Measurements from ENCODE around the gene DPH3.
"Not testable (repeated sequence)": the region's sequence is repeated elsewhere in the genome, so short reads cannot be mapped to it uniquely, and the experiment has no call there.

The DPH3 gene

DNA sequence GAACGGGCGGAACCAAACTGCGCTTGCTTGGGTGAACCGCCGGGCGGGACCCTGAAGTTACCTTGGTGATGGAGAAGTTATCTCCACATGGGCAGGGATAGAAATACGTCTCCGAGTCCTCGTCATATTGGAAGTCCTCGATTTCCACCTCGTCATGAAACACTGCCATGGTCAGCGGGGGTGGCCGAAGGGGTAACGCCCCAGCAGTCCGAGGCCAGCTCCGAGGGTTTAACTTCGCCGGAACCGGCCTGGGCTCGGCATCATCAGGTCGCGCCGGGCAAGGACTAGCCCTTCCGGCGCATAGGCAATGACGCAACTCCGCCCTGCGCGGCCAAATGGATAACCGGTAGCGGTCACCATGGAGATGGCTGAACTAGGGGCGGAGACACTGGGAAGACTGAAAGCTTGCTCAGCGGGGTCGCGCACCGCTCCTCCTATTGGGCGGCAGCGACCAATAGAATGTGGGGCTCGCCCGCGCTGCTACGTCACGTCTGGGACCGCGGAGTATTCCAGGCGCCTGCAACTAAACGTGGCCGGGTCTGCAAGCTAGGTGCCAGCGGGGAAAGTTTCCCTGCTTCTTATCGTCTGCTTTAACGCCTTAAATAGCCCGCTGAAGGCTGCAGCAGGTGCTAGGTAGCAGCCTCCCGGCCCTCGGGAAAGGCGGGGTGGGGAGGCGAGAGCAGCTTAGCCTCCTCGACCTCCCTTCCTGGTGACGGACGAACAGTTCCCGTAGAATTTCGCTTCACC lies at the start of gene DPH3, which contains the start of gene OXNAD1:
Gene DPH3, minus strand, starts transcription at position 236 of the 747 bp plus-strand sequence. Its CDS starts 67 bp downstream, at position 169.
Gene OXNAD1, plus strand, starts transcription at position 505 of the 747 bp plus-strand sequence. CDS start 5,741 bp downstream, outside the sequence.
- peak; percentile 90 to 98 for DNase-seq

DNA sequence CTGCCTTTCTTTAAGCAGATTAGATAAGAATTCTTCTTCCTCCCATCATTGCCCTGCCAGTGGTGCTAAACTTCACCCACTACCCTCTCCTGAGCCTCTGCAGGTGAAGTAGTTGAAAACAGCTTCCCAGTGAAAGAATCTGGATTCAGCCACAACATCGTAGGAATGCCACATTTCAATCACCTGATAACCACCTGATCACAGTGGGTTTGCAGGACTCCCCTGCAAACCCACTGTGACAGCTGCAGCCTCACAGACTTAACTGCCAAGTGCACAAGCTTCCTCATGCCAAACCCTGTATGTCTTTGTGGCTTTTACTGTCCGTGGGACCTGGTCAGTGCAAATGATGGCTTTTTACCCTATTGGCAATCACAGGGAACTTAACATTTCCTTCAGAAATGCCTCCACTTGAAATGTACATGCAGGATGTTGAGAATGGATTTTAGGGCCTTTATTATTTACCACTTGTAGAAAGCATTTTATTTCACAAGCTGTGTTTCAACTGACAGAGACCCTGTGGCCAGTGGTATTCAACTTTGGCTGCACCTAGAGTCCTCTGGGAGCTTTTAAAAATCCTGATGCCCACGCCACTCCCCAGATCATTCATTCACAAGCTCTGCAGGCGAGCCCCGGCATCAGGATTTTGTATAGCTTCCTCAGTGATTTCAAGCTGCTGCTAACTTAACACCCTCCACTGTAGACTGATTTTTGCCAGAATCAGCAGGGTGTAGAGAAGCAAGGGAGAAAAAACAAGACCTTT lies 49.3 kb upstream of the DPH3 start:
- DNase-seq, result no peak

DNA sequence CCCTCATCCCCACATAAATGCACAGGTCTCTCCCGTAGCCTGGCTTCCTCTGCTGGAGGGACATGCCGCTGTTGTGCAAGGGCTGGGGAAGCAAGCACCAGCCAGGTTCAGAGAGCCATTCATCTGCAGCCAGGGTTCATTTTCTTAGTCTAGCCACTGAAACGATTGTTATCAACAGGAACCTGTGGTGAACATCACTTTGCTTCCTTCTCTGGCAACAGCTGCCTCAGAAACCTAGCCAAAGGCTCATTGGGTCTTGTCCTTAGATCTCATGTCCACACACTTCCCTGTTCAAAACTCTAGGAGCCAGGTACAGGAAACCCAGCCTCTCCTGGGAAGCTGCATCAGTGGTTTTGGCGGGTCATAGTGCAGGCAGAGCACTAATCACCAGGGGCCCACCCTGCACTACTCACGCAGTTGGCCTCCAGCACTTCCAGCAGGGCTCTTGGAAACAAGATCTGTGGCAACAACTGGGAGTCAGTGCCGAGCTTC lies 47.3 kb upstream of the DPH3 start:
- DNase-seq, result no peak

DNA sequence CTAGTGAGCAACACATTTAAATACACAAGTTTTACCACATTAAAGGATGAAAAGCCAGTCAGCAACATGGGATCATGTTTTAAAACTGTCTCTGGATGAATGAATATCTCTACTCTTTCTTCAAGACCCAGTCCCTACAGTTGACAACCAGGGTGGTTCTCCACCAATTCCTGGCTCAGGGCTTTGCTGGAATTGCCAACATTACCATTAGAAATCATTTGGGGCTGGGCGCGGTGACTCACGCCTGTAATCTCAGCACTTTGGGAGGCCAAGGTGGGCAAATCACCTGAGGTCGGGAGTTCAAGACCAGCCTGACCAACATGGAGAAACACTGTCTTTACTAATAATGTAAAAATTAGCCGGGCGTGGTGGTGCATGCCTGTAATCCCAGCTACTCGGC lies 45.7 kb upstream of the DPH3 start:
- not testable (repeated sequence) for DNase-seq

DNA sequence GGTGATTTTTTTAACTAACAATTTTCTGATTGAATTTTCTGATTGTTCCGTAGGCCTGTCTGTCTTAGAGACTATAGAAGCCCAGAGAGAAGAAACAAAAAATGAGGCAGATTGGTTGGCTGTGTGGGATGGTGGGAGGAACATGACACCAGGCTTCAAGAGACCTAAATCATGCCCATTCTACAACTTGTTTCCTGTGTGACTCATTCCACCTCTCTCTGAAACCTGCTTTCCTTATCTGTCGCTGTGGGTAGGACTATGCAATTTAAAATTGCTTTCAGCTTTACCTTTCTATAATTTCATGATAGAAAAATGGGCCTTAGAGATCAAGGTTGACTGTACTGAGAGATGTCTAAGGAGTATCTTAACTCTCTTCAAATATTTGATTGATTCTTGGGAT lies 44.8 kb upstream of the DPH3 start:
- no peak for DNase-seq

GRCh38 chr3:16308727-16309126 lies 44.0 kb upstream of the DPH3 start:
- no peak for DNase-seq

DNA sequence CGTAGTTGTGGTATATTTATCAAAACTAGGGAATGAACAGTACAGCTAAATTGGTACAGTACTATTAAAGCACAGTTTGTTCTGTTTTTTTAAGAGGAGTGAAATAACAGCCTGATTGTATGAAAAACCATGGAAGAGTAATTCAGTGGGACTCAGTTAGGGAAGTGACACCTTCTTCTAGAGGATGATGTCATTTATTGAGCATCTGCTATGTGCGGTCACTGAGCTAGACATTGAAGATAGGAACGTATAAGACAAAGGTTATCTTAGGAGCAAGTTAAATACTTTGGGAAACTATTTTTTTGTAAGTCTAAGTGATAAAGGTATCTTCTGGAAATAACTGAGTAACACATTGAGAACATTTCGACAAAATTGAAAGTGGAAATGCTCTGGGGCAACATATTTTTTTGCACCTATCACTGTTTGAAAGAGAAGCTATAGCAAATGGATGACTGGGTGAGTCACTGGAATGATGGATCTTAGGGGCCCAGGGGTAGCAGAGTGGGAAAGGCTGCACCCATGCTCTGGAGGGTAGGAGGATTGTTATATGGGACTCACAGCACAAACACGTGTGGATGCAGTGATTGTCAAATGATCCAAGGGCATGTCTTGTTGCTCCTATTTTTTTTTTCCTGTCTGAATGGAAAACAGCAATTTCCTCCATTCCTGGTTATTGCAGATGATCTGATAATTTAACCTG lies 43.2 kb upstream of the DPH3 start:
- DNase-seq, result no peak

GRCh38 chr3:16305111-16305541 lies 40.4 kb upstream of the DPH3 start:
- DNase-seq, result no peak

GRCh38 chr3:16304061-16305010 lies 39.6 kb upstream of the DPH3 start:
- DNase-seq, result no peak

DNA sequence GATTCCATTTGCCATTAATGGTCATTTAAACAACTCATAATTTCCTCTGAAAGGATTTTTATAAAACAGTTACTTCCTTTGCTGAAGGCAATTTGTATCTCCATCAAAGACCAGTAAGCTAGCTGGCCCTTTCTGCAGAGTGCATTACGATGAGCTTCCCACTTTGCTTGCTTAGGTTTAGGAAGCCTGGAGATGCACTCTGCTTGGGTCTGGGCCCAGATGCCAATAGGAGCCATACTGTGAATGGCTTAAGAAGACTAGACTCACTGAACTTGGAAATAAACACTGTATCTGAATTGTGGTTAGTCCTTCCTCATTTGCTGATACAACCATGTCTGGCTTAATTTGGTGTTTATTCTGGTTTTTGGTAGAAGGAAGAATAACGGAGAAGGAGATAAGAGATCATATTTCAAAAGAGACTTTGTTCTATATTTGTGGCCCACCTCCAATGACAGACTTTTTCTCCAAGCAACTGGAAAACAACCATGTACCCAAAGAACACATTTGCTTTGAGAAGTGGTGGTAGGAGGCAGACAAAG lies 38.4 kb upstream of the DPH3 start:
- DNase-seq, result no peak

DNA sequence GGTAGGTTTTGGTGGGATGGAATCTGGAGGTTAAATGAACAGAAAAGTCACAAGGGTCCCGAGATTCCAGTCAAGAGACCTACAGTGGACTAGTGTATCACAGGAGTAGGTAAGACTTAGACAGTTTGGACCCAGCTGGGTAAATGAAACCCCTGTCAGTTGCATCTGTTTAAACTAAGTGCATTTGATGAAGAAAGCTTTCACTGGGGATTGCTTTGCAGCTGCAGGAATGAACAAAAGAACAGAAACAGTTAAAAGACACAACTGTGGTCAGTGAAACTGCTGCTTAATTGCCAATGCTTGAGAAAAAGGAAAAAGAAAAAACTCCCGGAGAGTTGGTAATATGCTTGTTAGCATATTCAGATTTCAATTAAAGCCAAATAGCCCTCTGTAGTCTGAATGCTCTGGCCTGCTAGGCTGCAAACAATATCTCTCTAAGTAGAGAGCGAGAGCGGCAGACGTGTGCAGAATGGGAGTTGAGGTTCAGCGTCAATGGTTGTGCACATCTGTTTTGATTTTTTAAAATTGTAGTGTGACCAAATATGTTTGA lies 37.4 kb upstream of the DPH3 start:
- no peak for DNase-seq

DNA sequence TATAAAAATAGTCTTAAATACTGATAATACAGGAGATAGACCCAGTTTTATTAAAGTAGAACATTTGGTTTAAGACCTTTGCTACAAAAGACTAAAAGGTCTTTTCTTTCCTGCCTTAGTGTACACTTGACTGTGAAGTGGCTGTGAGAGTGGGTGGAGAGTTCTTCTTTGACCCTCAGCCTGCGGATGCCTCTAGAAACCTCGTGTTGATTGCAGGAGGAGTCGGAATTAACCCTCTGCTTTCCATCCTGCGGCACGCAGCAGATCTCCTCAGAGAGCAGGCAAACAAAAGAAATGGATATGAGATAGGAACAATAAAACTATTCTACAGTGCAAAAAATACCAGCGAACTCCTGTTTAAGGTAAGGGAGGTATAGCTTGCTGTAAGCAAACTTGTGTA lies 36.8 kb upstream of the DPH3 start:
- no peak for DNase-seq

DNA sequence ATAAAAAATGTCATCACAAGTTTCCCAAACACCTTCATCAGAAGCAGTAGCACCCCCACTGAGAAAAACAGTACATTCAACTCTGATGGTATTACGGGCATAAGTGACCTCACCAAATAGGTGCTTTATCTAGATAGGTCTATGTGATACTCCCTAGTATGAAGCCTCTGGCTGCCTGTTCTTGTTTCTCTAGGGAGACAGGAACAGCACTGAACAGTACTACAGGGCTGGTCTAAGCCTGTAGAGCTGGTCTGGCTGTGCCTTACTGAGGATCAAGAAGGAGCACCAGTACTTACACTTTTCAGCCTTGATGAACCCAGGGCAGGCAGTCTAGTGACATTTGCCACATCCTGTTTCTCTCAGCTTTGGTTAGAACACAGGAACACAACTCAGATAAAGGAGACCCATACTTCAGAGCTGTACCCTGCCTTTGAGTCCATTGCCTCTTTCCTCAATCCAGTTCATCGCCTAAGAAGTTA lies 36.2 kb upstream of the DPH3 start:
- DNase-seq, result no peak

DNA sequence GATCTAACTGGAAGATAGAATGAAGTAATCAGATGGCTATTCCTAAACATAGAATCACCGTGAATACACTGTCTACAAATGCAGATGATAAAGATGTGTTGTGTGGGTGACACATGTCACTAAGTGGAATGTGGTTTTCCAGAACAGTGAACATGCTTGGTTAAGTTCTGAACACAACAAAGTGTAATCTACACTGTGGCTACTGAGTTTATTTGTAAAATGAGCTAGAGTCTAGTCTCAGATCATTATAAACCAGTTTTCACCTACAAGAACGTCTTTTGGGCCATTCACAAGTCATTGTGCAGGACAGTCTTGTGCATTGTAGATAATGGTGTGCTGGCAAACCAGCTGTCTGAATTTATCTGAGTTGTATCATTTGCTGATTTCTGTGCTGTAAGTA lies 35.6 kb upstream of the DPH3 start:
- DNase-seq, result no peak

DNA sequence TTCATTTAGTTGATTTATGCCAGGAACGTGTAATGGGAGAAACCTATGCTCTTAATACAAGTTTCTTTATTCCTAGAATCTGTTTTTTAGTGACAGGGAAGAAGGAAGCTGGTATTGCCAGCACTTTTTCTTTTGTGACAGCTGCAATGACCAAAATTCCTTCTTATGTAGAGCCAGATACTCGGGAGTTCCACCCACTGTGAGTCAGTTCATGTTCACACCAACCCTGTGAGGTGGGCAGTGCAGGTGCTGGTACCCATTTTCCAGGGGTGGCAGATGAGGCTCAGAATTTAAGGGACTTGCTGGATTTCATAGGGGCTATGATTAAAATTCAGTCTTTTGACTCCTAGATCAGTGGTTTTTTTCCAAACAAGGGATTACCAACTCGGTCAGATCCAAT lies 35.0 kb upstream of the DPH3 start:
- no peak for DNase-seq

GRCh38 chr3:16298891-16299290 lies 34.1 kb upstream of the DPH3 start:
- no peak for DNase-seq

DNA sequence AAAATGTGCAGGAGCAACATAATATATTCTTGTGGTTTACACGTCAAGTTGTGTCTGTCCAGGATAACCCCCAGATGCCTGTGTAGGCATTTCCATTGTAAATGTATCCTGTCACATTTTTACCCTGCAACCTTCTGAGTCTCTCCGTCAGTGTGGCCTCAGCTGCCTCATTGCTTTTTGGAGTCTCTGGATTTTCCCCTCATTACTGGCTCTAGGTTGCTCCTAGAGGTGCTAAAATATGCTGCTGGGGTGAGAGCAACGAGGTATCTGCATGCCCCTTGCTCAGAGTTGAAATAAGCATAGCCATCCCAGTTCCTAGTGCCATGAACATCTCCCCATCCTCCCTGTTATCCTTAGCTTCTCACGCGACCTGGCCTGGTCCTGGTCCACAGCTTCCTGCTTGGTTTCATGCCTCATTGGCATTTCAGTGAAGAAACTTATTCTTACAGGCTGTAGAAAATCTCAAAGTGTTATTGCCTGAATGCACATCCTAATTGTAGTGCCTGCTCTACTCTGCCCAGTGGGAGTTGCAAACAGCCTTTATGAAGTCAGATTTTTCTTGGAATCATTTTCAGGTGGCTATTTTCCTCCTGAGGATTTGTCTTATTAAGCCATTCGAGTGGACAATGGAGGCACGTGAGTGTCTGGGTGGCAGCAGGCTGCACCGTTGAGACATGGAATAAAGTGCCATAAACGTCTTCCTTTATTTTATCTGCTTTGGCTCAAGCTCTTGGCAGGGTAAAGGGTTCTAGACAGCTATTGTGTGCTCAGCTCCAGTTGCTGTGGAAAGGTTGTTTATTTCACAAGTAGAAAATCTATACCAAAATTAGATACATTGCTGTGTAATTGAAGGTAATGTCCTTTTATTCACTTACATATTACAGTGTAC lies 33.5 kb upstream of the DPH3 start:
- DNase-seq, result no peak

- DNase-seq, result no peak
These were observed 30.7 kb upstream of the DPH3 start for GRCh38 chr3:16295298-16295890.

DNA sequence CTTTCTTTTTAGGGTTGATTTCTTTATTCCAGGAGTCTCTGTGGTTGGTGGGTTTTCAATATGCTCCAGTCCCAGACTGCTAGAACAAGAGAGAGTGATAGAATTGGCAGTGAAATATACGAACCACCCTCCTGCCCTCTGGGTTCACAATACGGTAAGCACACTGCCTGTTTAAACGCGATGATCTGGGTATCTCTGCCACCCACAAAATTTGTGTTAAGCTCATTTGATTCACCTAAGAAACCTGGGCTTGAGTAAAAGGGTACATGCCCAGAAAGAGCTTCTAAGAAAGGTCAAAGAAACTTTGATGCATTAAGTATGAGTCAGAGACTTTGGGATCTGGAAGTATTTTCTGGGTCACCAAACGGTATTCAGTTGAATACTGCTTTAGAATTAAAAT lies 30.1 kb upstream of the DPH3 start:
- DNase-seq, result no peak

GRCh38 chr3:16290827-16291196 lies 26.1 kb upstream of the DPH3 start:
- no peak for DNase-seq
